Activated CD4-positive, CD25-positive, alpha-beta regulatory T cell (primary cell): ENCODE measurements around the gene SLC35B2.

Experiments
- DNase-seq, 4 experiments: peaks; one replicate each; lab custom pipeline; 2025; lab: John Stamatoyannopoulos, UW

SLC35B2 gene, protein sequence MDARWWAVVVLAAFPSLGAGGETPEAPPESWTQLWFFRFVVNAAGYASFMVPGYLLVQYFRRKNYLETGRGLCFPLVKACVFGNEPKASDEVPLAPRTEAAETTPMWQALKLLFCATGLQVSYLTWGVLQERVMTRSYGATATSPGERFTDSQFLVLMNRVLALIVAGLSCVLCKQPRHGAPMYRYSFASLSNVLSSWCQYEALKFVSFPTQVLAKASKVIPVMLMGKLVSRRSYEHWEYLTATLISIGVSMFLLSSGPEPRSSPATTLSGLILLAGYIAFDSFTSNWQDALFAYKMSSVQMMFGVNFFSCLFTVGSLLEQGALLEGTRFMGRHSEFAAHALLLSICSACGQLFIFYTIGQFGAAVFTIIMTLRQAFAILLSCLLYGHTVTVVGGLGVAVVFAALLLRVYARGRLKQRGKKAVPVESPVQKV

DNA sequence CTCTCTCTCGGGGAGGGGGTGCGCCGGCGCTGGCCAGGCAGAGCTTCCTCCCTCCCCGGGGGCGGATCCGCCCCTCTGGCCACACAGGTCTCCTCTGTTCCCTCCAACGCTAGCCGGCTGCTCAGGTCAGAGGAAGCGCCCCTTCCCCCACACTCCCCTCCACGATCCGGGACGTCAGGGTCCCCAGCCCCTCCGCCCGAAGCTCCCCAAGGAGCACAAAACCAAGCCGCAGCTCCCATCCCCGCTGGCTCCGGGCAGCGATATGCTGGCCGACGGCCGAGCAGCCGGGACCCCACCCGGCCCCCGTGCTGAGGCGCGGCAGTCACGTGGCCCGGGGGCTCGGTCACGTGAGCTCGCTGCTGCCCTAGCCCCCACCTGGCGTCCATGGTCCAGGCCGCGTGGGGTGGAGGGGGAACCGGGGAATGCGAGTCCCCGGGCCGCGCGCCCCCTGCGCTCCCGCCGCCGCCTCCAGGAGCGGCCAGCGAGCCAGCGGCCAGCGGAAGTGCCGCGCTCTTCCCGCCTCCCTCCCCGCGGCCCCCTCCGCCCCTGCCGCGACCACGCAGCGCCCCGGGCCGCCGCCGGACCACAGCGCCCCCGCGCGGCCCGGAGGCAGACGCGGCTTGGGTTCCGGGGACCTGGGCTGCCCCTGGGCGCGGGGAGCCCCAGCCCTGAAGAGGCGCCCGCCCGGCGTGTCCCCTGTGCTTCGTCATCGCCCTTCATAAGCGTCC, at the start of gene SLC35B2:
Gene SLC35B2, minus strand, starts transcription at position 504 of the 728 bp plus-strand sequence. Its CDS starts 118 bp downstream, at position 386.
- DNase-seq, result peak; percentile 33 to 54 (median 49)

DNA sequence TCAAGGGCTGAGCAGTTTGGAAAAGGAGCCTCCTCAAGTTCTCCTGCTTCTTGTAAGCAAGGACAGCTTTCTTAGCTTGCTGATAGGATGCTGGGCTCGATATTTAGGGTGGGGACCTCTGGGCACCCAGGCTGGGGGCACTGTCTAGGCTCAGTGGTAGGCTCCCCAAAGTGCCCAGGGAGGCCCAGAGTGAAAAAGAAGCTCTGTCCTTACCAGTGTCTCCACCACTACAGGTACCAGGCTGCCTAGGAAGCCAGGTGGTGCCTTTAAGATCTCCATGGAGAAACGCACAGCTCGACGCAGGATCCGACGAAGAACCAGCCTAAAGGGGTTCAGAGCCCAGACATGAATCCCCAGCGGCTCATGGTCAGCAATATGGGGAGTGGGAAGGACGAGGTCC, 49.4 kb upstream of the SLC35B2 start:
- no peak for DNase-seq

DNA sequence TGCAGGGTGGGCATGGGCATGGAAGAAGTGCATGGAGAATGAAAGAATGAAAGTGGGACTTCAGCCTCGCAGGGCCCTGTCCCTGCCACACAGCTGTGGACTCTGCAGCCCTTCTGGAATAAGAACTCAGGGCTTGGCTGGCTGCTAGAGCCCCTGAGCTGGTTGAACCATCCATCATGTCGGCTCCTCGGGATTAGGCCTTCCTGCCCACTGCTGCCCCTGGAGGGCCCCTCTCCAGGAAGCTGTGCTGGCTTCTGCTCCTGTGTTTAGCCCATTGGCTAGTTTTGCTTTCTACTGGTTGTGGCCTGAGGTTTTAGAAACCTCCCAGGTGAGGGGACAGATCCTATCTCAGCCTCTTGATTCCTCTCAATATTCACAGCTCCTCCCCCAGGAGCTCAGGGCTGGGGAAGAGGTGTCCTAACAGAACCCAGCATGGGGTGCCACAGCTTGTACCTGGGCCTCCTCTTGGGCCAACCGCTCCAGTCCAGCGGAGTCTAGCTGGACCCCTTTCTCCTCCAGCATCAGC, 47.9 kb upstream of the SLC35B2 start:
- no peak for DNase-seq

DNA sequence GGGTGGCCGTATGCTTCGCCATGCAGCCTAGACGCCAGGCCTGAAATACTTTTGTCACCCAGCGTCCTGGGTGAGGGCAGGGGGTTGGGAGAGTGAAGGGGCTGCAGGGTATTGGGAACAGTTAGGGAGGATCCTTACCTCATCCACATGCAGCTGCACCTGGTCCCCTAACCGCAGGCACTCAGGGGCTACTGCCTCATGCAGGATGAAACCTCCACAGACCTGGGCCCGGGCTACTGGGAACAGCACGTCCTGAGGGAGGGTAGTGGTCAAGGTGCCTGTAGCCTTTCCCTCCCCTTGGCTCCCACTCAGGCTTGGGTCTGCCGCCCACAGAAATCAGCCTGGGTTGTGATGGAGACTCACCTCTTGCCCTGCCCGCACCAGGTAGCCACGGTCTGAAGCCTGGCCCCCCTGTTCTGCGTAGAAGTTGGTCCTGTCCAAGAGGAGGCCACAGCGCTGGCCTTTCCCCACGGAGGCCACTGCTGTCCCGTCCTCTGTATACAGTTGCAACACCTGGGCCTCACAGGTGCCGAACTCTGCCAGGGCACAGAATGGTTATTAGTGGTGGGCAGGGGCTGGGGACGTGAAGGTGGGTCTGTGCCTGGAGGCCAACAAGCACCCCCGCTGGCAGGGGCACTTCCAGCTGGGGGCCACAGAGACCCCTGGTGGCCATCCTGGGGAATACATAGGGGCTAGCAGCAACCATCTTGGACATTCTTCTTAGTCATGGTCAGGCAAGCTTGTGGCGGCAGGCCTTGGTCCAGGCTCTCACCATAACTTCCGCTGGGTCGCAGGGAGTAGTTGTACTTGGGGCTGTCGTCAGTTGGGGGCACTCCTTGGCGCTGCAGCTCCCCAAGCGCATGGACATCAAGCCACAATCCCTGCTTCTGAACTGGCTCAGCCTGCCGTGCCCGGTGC, 47.2 kb upstream of the SLC35B2 start:
- peak in 2 of 4 experiments; percentile 9 to 17 for DNase-seq

DNA sequence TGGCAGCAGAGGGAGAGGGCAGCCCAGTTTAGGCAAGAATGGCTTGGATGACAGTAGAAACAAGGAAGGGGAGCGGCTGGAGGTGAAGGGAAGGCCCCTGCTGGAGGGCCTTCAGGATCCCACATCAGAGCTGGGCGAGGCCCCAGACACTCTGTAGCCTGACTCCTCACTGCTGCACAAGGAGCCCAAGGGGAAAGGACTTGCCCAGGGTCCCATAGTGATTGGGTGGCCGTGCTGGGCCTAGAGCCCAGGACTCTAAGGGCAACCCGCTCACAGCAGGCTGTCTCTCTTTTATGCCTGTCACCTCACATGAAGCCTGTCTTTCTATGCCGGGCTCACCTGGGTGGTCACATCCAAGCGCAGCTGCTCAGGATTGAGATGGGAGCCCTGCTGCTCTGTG, 46.5 kb upstream of the SLC35B2 start:
- no peak for DNase-seq

DNA sequence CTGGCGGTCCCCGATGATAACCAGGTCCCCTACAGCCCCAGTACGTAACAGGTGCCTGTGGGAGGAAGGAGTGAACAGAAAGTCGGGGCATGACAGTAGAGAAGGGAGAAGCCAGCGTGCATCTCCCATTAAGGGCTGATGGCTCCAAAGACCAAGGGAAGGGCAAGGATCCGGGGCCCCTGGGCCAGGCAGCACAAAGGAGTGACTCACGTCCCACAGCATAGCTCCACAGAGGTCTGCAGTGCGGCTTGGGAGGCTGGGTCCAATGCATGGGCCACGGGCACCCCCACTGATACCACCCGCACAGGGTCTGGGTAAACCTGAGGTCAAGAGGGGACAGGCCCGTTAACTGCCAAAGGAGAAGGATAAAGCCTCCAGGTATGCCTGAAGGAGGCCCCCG, 45.5 kb upstream of the SLC35B2 start:
- DNase-seq, result no peak

DNA sequence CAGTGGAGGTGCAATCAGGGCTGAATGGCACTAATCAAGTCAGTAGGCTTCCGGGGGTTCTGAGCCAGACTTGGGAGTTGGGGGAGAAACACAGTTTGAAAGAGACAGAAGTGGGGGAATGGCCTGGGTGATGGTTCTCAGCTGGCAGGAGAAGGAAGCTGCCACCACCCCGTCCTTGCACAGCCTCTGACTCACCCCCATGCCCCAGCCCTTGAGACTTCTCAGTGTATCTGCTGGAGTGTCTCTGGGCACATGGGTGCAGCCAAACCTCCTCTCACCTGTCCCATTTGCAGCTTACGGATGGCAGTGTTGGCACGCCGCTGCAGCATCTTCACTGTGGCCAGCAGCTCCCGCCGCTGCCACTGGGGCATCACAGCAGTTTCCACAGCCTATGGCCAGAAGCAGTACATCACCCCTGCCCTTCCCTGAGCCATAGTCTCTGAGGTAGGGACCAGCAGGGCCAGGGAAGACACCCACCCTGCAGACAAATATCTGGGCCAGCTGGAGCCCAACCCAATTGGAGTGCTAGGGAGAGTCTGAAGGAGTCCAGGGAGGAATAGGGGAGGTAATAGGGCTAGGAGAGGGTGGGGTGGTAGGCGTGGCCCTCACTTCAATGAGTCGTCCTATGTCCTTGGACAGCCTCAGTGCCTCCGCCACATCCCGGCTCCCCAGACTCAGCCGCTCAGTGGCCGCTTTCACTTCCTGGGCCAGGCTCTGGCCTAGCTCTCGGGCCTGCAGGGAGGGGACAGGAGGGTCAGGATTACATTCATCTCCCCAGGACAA, 44.6 kb upstream of the SLC35B2 start:
- no peak for DNase-seq

DNA sequence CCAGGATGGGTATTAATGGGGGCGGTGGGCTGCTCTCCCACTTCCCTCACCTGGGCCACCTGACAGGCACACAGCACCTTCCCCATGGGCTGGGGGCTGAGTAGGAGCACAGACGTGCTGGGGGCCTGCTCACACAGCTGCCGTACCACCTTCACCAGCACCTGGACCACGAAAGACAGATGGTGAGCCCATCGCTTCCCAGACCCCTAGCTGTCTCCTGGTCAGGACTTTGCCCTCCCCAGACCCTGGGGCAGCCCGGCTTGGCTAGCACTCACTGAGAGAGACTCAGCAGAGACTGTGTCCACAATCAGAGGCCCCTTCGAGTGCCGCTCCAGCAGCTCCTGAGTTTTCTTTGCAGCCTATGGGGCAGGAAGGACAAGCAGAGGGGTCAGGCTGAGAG, 43.8 kb upstream of the SLC35B2 start:
- no peak for DNase-seq

DNA sequence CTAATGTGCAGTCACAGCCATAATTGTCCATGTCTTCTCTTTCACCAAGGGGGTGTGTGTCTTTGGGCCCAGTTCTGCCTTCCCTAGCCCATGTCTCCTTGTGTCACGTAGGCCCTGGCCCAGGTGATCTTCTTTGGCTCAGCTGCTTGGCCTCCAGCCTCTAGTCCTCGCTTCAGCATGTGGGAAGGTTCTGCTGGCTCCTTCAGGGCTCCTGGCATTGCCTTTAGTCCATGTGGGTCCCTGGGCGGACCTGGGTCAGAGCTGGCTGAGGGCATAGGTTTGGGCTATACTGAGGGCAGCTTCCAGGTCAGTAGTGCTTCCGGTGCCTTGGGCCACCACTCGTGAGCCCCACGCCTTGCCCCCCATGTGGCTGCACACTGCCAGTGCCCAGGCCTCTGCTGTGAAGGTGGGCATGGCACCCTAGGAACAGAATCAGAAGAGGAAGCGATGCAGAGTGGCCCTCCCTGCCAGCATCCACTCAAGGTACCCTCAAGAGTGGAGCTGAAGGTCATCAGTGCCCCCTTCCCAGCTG, 43.0 kb upstream of the SLC35B2 start:
- no peak for DNase-seq

DNA sequence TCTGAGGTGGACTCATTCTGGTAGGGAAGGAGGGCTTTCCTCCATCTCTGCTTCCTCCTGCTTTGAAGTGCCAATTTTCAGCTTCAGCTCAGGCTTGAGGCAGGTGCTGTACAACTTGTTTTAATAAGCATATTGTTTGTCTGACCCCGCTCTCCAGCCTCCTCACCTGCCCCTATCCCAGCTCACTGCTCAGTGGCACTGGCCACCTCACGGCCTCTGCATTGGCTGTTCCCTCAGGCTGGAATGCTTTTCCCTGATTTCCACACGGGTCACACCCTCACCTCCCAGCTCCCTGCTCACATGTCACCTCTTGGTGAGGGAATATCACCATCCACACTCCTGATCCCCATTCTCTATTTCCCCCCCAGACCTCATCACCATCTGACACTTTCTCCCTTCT, 41.5 kb upstream of the SLC35B2 start:
- no peak for DNase-seq

DNA sequence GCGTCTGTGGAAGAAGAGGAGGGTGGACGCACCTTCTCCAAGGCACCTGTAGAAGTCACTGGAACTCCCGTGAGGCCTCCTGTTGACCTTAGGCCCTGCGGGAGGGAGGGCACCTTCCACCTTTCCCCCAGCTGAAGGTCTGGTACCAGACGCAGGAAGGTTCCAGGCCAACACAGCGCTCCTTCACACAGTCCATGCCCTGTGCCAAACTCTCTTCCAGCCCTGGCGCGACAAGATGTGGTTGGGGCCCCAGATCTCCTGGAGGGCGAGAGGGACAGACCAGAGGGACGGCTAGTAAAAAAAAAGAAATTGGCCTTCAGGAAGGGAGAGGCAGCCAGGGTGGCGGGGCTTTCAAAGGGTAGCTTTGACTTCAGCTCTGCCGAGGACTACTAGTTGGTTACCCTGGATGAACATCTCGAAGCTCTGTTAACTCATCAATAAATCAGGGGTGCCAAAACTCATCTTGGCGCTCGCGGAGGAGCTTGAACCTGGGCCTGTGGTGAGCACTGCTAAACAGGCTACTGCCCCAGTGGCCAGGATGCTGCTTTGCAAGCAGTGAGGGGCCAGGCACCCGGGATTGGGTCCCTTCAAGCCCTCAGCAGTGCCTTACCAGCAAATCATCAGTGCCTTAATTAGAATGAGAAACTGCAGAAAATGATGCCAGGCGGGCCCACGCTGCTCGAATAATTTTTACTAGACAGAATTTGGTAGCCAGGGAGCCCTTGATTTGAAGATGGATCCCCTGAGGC, 40.9 kb upstream of the SLC35B2 start:
- no peak for DNase-seq

DNA sequence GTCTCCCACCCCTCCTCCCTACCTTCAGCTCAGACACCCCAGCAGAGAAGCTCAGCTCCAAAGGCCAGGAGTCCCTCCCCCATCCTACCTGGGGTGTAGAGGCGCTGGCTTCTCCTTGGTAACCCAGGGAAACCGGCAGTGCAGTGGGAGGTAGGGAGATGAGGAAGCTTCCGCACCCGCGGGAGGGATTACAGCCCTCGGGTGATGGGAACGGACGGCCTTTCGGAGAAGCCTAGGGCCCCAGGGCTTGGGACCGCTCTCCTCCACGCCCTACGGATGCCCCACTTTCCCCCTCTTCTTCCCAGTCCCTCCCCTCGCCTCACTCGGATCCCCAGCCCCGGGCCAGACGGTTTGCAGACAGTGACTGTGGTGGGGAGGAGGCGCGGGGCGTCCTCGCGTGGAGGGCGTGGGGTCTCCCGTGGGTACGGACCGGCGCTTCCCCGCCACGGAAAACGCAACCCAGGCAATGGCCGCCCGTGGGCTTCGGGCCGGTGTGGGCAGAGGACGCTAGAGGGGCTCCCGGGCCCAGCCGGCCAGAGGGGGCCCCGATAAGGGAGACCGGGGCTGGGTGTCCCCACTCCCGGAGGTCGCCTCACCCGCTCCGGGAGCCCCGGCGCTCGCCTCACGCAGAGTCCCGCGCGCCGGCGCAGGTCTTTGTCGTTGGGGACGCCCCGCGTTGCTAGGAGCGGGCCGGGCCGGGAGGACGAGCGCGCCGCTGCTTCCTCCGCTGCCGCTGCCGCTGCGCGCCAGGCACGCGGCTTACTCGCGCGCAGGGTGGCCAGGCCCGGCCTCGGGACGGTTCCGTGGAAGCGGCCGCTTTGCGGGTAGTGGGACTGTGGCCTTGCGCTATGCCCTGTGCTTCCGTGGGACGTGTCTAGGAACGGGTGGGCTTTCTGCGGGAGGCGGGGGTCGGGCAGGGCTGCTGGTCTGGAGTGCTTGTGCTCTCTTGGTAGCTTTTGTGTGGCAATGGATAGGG, 40.0 kb upstream of the SLC35B2 start:
- DNase-seq, result peak; percentile 13 to 44 (median 32)

DNA sequence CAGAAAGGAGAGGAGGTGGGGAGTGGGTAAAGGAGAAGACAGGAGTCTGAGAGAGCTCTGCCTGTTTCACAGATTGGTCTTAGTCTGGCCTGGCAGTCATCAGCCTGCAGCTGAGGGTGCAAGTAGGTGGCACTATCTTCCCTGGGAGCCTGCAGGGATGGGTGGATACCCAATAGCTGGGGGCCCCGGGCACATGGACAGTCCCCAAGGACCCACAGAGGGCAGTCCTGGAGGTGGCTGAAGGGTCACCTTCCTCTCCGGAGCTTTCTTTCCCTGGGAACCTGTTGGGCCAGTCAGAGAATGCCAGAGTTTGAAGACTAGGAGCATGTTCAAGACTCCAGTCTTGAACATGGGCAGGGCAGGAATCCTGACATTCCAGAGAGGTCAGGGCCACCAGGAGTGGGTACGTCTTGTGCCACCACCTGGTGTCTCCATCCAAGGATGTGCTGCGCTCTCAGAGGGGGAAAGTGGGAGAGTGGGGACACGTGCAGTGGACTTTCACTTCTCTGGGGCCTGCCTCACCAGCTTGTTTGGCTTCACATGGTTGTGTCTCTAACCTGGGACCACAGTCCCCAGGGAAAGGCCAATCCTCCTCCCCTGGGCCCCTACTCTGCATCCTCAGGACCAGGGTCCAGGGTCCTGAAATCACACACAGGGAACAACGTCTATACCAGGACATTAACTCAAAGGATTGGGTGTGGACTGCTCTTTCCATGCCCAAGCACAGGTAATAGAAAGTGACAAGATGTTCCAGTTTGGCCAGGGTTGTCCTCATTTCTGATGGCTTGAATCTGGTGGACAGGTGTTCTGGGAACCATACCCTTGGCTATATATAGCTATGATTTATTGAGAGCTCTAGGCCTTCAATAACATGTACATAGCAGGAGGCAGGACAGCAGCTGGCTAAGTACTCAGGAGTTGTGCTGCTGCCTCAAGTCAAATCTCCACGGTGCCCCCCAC, 37.8 kb upstream of the SLC35B2 start:
- no peak for DNase-seq

DNA sequence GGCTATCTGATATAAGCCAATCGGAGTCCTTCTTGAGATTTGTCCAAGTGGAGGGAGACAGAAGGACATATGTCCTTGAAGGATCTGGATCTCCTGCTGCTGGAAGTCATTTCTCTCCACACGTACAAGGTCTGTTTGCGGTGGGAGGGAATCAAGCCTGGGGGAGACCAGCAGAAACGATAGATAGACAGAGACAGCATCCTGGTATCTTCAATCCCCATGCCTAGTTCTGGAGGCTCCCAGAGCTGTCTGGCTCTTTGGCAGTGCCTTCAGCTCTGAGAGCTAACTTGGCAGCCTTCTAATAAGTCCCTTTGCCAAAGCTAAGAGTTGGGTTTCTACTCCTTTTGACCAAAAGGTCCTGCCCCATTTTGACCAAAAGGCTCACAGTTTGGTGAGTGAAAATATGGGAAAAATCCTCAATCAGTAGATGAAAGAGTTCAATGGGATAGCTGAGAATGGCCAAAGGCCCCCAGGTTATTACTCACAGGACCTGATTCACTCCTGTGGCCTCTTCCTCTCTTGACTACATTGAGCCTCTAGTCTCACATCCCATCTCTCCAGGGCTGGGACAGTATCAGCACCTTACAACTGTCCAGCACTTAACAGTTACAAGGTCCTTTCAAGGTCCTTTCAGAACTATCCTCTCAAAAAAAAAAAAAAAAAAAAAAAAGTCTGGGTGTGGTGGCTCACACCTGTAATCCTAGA, 35.5 kb upstream of the SLC35B2 start:
- no peak for DNase-seq

DNA sequence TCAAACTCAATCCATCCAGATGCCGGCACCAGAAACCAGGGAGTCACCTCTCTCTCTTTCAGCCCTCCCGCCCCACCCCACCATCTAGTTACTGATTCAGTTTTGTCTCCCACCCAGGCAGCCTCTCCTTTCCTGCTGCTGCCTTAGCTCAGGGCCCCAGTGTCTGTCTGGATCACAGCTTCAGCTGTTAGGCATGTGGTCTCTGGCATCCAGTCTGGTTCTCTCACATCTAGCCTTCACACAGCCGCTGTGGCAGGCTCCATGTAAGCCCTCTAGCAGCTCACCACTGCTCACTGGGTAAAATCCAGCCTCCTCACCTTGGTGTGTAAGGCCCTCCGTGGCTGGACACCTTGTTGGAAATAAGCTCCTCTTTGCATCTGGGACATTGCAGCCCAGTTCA, 34.5 kb upstream of the SLC35B2 start:
- no peak for DNase-seq

DNA sequence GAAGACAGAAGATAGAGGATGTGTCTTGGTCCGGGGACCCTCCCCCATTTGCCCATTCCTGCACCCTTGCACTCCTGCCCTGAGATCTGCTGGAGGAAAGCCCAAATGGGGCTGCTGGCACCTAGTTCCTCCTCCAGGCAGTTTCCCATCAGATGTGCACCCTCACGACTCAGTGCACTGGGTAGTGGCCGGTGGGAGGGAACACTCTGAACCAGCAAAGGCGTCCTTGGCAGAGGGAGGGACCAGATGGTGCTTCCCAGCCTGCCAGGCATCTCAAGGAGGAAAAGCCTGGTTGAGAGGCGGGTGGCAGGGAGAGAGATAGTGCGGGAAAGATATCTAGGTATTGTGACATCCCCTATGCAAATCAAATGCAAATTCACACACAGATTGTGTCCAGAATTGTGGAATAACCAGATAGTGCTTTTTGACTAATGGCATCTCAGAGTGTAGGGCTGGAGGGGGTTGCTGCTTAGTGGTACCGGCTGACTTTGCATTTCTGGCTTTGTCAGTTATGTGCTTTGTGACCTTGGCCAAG, 32.5 kb upstream of the SLC35B2 start:
- DNase-seq, result no peak

DNA sequence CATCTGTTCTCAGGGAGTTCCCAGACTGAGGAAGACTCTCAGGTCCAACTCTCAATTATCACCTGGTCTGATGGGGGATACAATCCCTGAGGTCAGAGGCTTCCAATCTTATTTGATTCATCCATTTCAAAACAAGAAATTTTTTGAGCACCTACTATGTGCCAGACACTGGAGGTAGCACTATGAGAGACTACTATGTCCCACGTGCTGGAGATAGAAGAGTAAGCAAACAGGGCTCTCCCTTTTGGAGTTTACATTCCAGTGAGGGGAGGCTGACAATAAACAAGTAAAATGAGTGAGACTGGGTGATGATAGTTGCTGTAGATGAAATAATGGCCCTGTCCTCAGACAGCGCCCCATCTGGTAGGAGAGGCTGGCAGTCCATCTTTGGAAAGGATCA, 29.4 kb upstream of the SLC35B2 start:
- no peak for DNase-seq
